IPS-20b (cell line): ENCODE data around the gene BGN.

ENCODE experiments used
- H3K27ac ChIP-seq: one replicate; pipeline ENCODE4 v1.5.1; 2013; ENCODE audit warnings: low read length
- H3K27me3 ChIP-seq: 2 replicates; pipeline ENCODE4 v1.6.1; 2013; ENCODE audit warnings: mild to moderate bottlenecking, low read length, inconsistent platforms; ENCODE audit not compliant: insufficient read depth
- H3K36me3 ChIP-seq: 2 replicates; pipeline ENCODE4 v1.6.1; 2013; ENCODE audit warnings: low read depth, mild to moderate bottlenecking, inconsistent platforms, low read length, moderate library complexity; ENCODE audit not compliant: insufficient read depth
- H3K4me1 ChIP-seq: 2 replicates; pipeline ENCODE4 v1.6.1; 2013; ENCODE audit warnings: mild to moderate bottlenecking, control low read depth, inconsistent platforms, low read length, moderate library complexity; ENCODE audit not compliant: insufficient read depth
- H3K4me3 ChIP-seq: 2 replicates; pipeline ENCODE4 v1.5.1; 2013; ENCODE audit warnings: mild to moderate bottlenecking, low read length, inconsistent platforms
- H3K9ac ChIP-seq: 2 replicates; pipeline ENCODE4 v1.6.1; 2013; ENCODE audit warnings: low read depth, mild to moderate bottlenecking, inconsistent platforms, low read length, moderate library complexity
- H3K9me3 ChIP-seq: 2 replicates; pipeline ENCODE4 v1.6.1; 2013; ENCODE audit warnings: mild to moderate bottlenecking, low read depth, low read length, inconsistent platforms; ENCODE audit not compliant: insufficient read depth

Gene BGN

GRCh38 chrX:153464116-153464515 is 30.7 kb upstream of the BGN start:
- Histone ChIP-seq H3K4me1 (no peaks in the 10 kb centered on the region), H3K27ac (no peak overlapping the region), H3K9ac (no peak overlapping the region), H3K9me3 (no peaks in the 10 kb centered on the region), H3K36me3 (peaks cover 6% of the 10 kb centered on the region), H3K27me3 (no peaks in the 10 kb centered on the region), H3K4me3 (no peak overlapping the region)

- H3K4me3 ChIP-seq = no peak overlapping the region
- H3K36me3 ChIP-seq = peaks cover 6% of the 10 kb centered on the region
- H3K9me3 ChIP-seq = no peaks in the 10 kb centered on the region
- no peak overlapping the region for H3K9ac ChIP-seq
- no peaks in the 10 kb centered on the region for H3K4me1 ChIP-seq
- H3K27ac ChIP-seq = no peak overlapping the region
- no peaks in the 10 kb centered on the region for H3K27me3 ChIP-seq
Measured at GRCh38 chrX:153465691-153466380, 28.9 kb upstream of the BGN start.

- no peaks in the 10 kb centered on the region for H3K4me1 ChIP-seq
- no peak overlapping the region for H3K27ac ChIP-seq
- no peaks in the 10 kb centered on the region for H3K9me3 ChIP-seq
- no peak overlapping the region for H3K9ac ChIP-seq
- H3K27me3 ChIP-seq = no peaks in the 10 kb centered on the region
- peaks cover 6% of the 10 kb centered on the region for H3K36me3 ChIP-seq
- H3K4me3 ChIP-seq = no peak overlapping the region
Measured at GRCh38 chrX:153468008-153468580, 26.7 kb upstream of the BGN start.

GRCh38 chrX:153469811-153470410 is 24.9 kb upstream of the BGN start:
- no peak overlapping the region for H3K27ac ChIP-seq

GRCh38 chrX:153470411-153471363 is 24.1 kb upstream of the BGN start, which contains the start of gene HAUS7:
HAUS7 (minus strand) TSS chrX:153470576; CDS start chrX:153470557, 19 bp downstream.
- peak within 1 kb of the TSS; percentile 84 for H3K4me3 ChIP-seq
- peaks cover 22% of the 10 kb centered on the region for H3K27me3 ChIP-seq
- no peaks in the 10 kb centered on the region for H3K4me1 ChIP-seq
- H3K9me3 ChIP-seq = no peaks in the 10 kb centered on the region
- H3K9ac ChIP-seq = peak within 1 kb of the TSS; percentile 79; the same call in 1 of the 2 replicates
- no peak within 1 kb of the TSS for H3K27ac ChIP-seq
- H3K36me3 ChIP-seq = no peaks in the 10 kb centered on the region

More at GRCh38 chrX:153469811-153470410, 24.9 kb upstream of the BGN start:
- Histone ChIP-seq H3K4me3 (peak overlapping the region; percentile 84), H3K9ac (peak overlapping the region; percentile 79; the same call in 1 of the 2 replicates), H3K27me3 (peaks cover 14% of the 10 kb centered on the region; the same call in 1 of the 2 replicates), H3K36me3 (peaks cover 1% of the 10 kb centered on the region), H3K9me3 (no peaks in the 10 kb centered on the region), H3K4me1 (no peaks in the 10 kb centered on the region)

GRCh38 chrX:153471663-153472280 is 23.0 kb upstream of the BGN start:
- H3K9me3 ChIP-seq = no peaks in the 10 kb centered on the region
- H3K27me3 ChIP-seq = peaks cover 31% of the 10 kb centered on the region
- H3K4me3 ChIP-seq = no peak overlapping the region
- no peak overlapping the region for H3K9ac ChIP-seq
- H3K36me3 ChIP-seq = no peaks in the 10 kb centered on the region
- no peaks in the 10 kb centered on the region; the same call in 1 of the 2 replicates for H3K4me1 ChIP-seq
- no peak overlapping the region for H3K27ac ChIP-seq

- H3K4me1 ChIP-seq = no peaks in the 10 kb centered on the region; the same call in 1 of the 2 replicates
- H3K4me3 ChIP-seq = no peak overlapping the region
- H3K27ac ChIP-seq = no peak overlapping the region
- no peak overlapping the region for H3K9ac ChIP-seq
- peaks cover 31% of the 10 kb centered on the region for H3K27me3 ChIP-seq
- no peaks in the 10 kb centered on the region for H3K9me3 ChIP-seq
- H3K36me3 ChIP-seq = no peaks in the 10 kb centered on the region
Measured at GRCh38 chrX:153473126-153473525, 21.7 kb upstream of the BGN start.

- no peak overlapping the region for H3K4me3 ChIP-seq
- no peaks in the 10 kb centered on the region; the same call in 1 of the 2 replicates for H3K4me1 ChIP-seq
- peaks cover 31% of the 10 kb centered on the region for H3K27me3 ChIP-seq
- H3K36me3 ChIP-seq = no peaks in the 10 kb centered on the region
- no peak overlapping the region for H3K9ac ChIP-seq
- H3K9me3 ChIP-seq = no peaks in the 10 kb centered on the region
- H3K27ac ChIP-seq = no peak overlapping the region
Measured at GRCh38 chrX:153474266-153474665, 20.5 kb upstream of the BGN start.

GRCh38 chrX:153474718-153475117 is 20.1 kb upstream of the BGN start:
- H3K27me3 ChIP-seq = peaks cover 31% of the 10 kb centered on the region
- H3K4me1 ChIP-seq = no peaks in the 10 kb centered on the region; the same call in 1 of the 2 replicates
- H3K27ac ChIP-seq = no peak overlapping the region
- no peaks in the 10 kb centered on the region for H3K9me3 ChIP-seq
- no peaks in the 10 kb centered on the region for H3K36me3 ChIP-seq
- no peak overlapping the region for H3K9ac ChIP-seq
- H3K4me3 ChIP-seq = no peak overlapping the region

- Histone ChIP-seq H3K27me3 (peaks cover 31% of the 10 kb centered on the region), H3K4me3 (no peak overlapping the region), H3K27ac (no peak overlapping the region), H3K4me1 (no peaks in the 10 kb centered on the region; the same call in 1 of the 2 replicates), H3K9ac (no peak overlapping the region), H3K9me3 (no peaks in the 10 kb centered on the region), H3K36me3 (no peaks in the 10 kb centered on the region)
Measured at GRCh38 chrX:153475271-153475670, 19.5 kb upstream of the BGN start.
